Measurements from ENCODE around the gene LHPP.

Gene LHPP

GRCh38 chr10:124551755-124552154, 90.1 kb downstream of the LHPP start:
- Histone ChIP-seq H3K4ac (ENCODE audit: low read depth in 1 of 2, low read length in 2 of 2) (no peak overlapping the region), H2BK120ac (ENCODE audit: low read depth, low read length) (no peak overlapping the region), H2AK5ac (ENCODE audit: low read length, severe bottlenecking) (no peak overlapping the region), H3K14ac (ENCODE audit: low read length in 2 of 2) (no peak overlapping the region), H3K4me2 (ENCODE audit: low read length, poor library complexity, severe bottlenecking) (no peak overlapping the region), H2BK12ac (ENCODE audit: low read length in 2 of 2) (no peak overlapping the region), H3K23ac (ENCODE audit: low read length in 2 of 2) (no peak overlapping the region), H3K36me3 (ENCODE audit: control insufficient read depth in 1 of 2, insufficient read depth in 2 of 2, low read depth in 1 of 2, low read length in 2 of 2) (no peaks in the 10 kb centered on the region), H3K79me1 (replicated peaks; ENCODE audit: low read length, poor library complexity, severe bottlenecking) (no peaks in the 10 kb centered on the region), H2BK5ac (ENCODE audit: low read depth, low read length, poor library complexity, severe bottlenecking) (no peak overlapping the region), H4K91ac (ENCODE audit: low read length) (no peak overlapping the region), H3K27me3 (ENCODE audit: control insufficient read depth in 1 of 2, insufficient read depth in 1 of 2, low read length in 2 of 2) (no peaks in the 10 kb centered on the region), H3K4me3 (ENCODE audit: insufficient read depth in 1 of 2, low read depth in 1 of 2, low read length in 2 of 2) (no peak overlapping the region), H3K18ac (ENCODE audit: low read depth in 1 of 2, low read length in 2 of 2) (no peak overlapping the region), H3K9me3 (ENCODE audit: control insufficient read depth, low read length) (no peaks in the 10 kb centered on the region), H2BK15ac (ENCODE audit: low read depth, poor library complexity, severe bottlenecking) (no peak overlapping the region), H2AFZ (ENCODE audit: low read depth, low read length) (no peak overlapping the region), H3K27ac (ENCODE audit: low read length, poor library complexity, severe bottlenecking) (no peak overlapping the region), H3K9ac (ENCODE audit: low read length) (no peak overlapping the region), H4K8ac (ENCODE audit: low read length) (no peak overlapping the region), H3K4me1 (ENCODE audit: control insufficient read depth, insufficient read depth, low read depth, low read length) (peaks cover 3% of the 10 kb centered on the region)
- no peak for DNase-seq
- WGBS: 88% methylated on average over 11 of the region's 11 CpGs

- Histone ChIP-seq H3K4me3 (ENCODE audit: insufficient read depth in 1 of 2, low read depth in 1 of 2, low read length in 2 of 2) (no peak overlapping the region), H3K4me1 (ENCODE audit: control insufficient read depth, insufficient read depth, low read depth, low read length) (no peaks in the 10 kb centered on the region), H3K27ac (ENCODE audit: low read length, poor library complexity, severe bottlenecking) (no peak overlapping the region), H3K36me3 (ENCODE audit: control insufficient read depth in 1 of 2, insufficient read depth in 2 of 2, low read depth in 1 of 2, low read length in 2 of 2) (no peaks in the 10 kb centered on the region), H4K8ac (ENCODE audit: low read length) (no peak overlapping the region), H3K23ac (ENCODE audit: low read length in 2 of 2) (no peak overlapping the region), H2BK15ac (ENCODE audit: low read depth, poor library complexity, severe bottlenecking) (no peak overlapping the region), H2AFZ (ENCODE audit: low read depth, low read length) (no peak overlapping the region), H3K4ac (ENCODE audit: low read depth in 1 of 2, low read length in 2 of 2) (no peak overlapping the region), H3K9me3 (ENCODE audit: control insufficient read depth, low read length) (no peaks in the 10 kb centered on the region), H2AK5ac (ENCODE audit: low read length, severe bottlenecking) (no peak overlapping the region), H2BK5ac (ENCODE audit: low read depth, low read length, poor library complexity, severe bottlenecking) (no peak overlapping the region), H3K27me3 (ENCODE audit: control insufficient read depth in 1 of 2, insufficient read depth in 1 of 2, low read length in 2 of 2) (no peaks in the 10 kb centered on the region), H4K91ac (ENCODE audit: low read length) (no peak overlapping the region), H3K14ac (ENCODE audit: low read length in 2 of 2) (no peak overlapping the region), H2BK120ac (ENCODE audit: low read depth, low read length) (no peak overlapping the region), H3K18ac (ENCODE audit: low read depth in 1 of 2, low read length in 2 of 2) (no peak overlapping the region), H3K9ac (ENCODE audit: low read length) (no peak overlapping the region), H2BK12ac (ENCODE audit: low read length in 2 of 2) (no peak overlapping the region), H3K79me1 (replicated peaks; ENCODE audit: low read length, poor library complexity, severe bottlenecking) (no peaks in the 10 kb centered on the region), H3K4me2 (ENCODE audit: low read length, poor library complexity, severe bottlenecking) (no peak overlapping the region)
- no peak for DNase-seq
- 97% methylated on average over 10 of the region's 14 CpGs for WGBS
Measured at GRCh38 chr10:124552691-124553276, 91.2 kb downstream of the LHPP start.

- Histone ChIP-seq H3K27me3 (ENCODE audit: control insufficient read depth in 1 of 2, insufficient read depth in 1 of 2, low read length in 2 of 2) (peaks cover 0 to 1% of the 10 kb centered on the region in 2 experiments), H3K9ac (ENCODE audit: low read length) (no peak overlapping the region), H3K9me3 (ENCODE audit: control insufficient read depth, low read length) (no peaks in the 10 kb centered on the region), H3K4me2 (ENCODE audit: low read length, poor library complexity, severe bottlenecking) (no peak overlapping the region), H2BK5ac (ENCODE audit: low read depth, low read length, poor library complexity, severe bottlenecking) (no peak overlapping the region), H3K79me1 (replicated peaks; ENCODE audit: low read length, poor library complexity, severe bottlenecking) (no peaks in the 10 kb centered on the region), H4K8ac (ENCODE audit: low read length) (no peak overlapping the region), H2AFZ (ENCODE audit: low read depth, low read length) (no peak overlapping the region), H3K36me3 (ENCODE audit: control insufficient read depth in 1 of 2, insufficient read depth in 2 of 2, low read depth in 1 of 2, low read length in 2 of 2) (no peaks in the 10 kb centered on the region), H3K27ac (ENCODE audit: low read length, poor library complexity, severe bottlenecking) (no peak overlapping the region), H3K4me3 (ENCODE audit: insufficient read depth in 1 of 2, low read depth in 1 of 2, low read length in 2 of 2) (no peak overlapping the region), H2BK120ac (ENCODE audit: low read depth, low read length) (no peak overlapping the region), H2BK12ac (ENCODE audit: low read length in 2 of 2) (no peak overlapping the region), H3K23ac (ENCODE audit: low read length in 2 of 2) (no peak overlapping the region), H2AK5ac (ENCODE audit: low read length, severe bottlenecking) (no peak overlapping the region), H3K18ac (ENCODE audit: low read depth in 1 of 2, low read length in 2 of 2) (no peak overlapping the region), H3K14ac (ENCODE audit: low read length in 2 of 2) (no peak overlapping the region), H3K4me1 (ENCODE audit: control insufficient read depth, insufficient read depth, low read depth, low read length) (peaks cover 2% of the 10 kb centered on the region), H4K91ac (ENCODE audit: low read length) (no peak overlapping the region), H3K4ac (ENCODE audit: low read depth in 1 of 2, low read length in 2 of 2) (no peak overlapping the region), H2BK15ac (ENCODE audit: low read depth, poor library complexity, severe bottlenecking) (no peak overlapping the region)
- no peak for DNase-seq
- WGBS: 86% methylated on average over 8 of the region's 10 CpGs
Measured at GRCh38 chr10:124554085-124554858, 92.6 kb downstream of the LHPP start.

GRCh38 chr10:124557167-124557566, 95.5 kb downstream of the LHPP start:
- no peak overlapping the region for H3K27ac ChIP-seq (ENCODE audit: low read length, poor library complexity, severe bottlenecking)
- H3K27me3 ChIP-seq (ENCODE audit: control insufficient read depth in 1 of 2, insufficient read depth in 1 of 2, low read length in 2 of 2): peaks cover 0 to 18% of the 10 kb centered on the region in 2 experiments
- H3K4me1 ChIP-seq (ENCODE audit: control insufficient read depth, insufficient read depth, low read depth, low read length): peaks cover 5% of the 10 kb centered on the region
- no peaks in the 10 kb centered on the region for H3K79me1 ChIP-seq (replicated peaks; ENCODE audit: low read length, poor library complexity, severe bottlenecking)
- H2BK15ac ChIP-seq (ENCODE audit: low read depth, poor library complexity, severe bottlenecking): no peak overlapping the region
- H3K4me2 ChIP-seq (ENCODE audit: low read length, poor library complexity, severe bottlenecking): no peak overlapping the region
- no peak overlapping the region for H2BK12ac ChIP-seq (ENCODE audit: low read length in 2 of 2)
- H4K8ac ChIP-seq (ENCODE audit: low read length): no peak overlapping the region
- no peaks in the 10 kb centered on the region for H3K9me3 ChIP-seq (ENCODE audit: control insufficient read depth, low read length)
- H3K18ac ChIP-seq (ENCODE audit: low read depth in 1 of 2, low read length in 2 of 2): no peak overlapping the region
- H3K4me3 ChIP-seq (ENCODE audit: insufficient read depth in 1 of 2, low read depth in 1 of 2, low read length in 2 of 2): no peak overlapping the region
- 89% methylated on average over 7 of the region's 10 CpGs for WGBS
- no peak overlapping the region for H2BK5ac ChIP-seq (ENCODE audit: low read depth, low read length, poor library complexity, severe bottlenecking)
- no peak overlapping the region for H3K9ac ChIP-seq (ENCODE audit: low read length)
- H3K36me3 ChIP-seq (ENCODE audit: control insufficient read depth in 1 of 2, insufficient read depth in 2 of 2, low read depth in 1 of 2, low read length in 2 of 2): no peaks in the 10 kb centered on the region
- no peak overlapping the region for H2BK120ac ChIP-seq (ENCODE audit: low read depth, low read length)
- no peak for DNase-seq
- no peak overlapping the region for H2AK5ac ChIP-seq (ENCODE audit: low read length, severe bottlenecking)
- H3K14ac ChIP-seq (ENCODE audit: low read length in 2 of 2): no peak overlapping the region
- H3K4ac ChIP-seq (ENCODE audit: low read depth in 1 of 2, low read length in 2 of 2): no peak overlapping the region
- H4K91ac ChIP-seq (ENCODE audit: low read length): no peak overlapping the region
- no peak overlapping the region for H3K23ac ChIP-seq (ENCODE audit: low read length in 2 of 2)
- H2AFZ ChIP-seq (ENCODE audit: low read depth, low read length): no peak overlapping the region
